ENCODE data around the gene SLC35F3. TPM values are rescaled to one million over a fixed set of nuclear protein-coding genes. Genes with fewer than 3 reads are reported as not detected.
A peak's percentile ranks its signal among the peaks of the same experiment; 100 is the strongest.

The SLC35F3 gene
- 1 to 10 TPM in 1 of 8 experiments, under 1 TPM in 4, not detected in 3; 0.46 to 2.1 (median 0.71) TPM for total RNA-seq

DNA sequence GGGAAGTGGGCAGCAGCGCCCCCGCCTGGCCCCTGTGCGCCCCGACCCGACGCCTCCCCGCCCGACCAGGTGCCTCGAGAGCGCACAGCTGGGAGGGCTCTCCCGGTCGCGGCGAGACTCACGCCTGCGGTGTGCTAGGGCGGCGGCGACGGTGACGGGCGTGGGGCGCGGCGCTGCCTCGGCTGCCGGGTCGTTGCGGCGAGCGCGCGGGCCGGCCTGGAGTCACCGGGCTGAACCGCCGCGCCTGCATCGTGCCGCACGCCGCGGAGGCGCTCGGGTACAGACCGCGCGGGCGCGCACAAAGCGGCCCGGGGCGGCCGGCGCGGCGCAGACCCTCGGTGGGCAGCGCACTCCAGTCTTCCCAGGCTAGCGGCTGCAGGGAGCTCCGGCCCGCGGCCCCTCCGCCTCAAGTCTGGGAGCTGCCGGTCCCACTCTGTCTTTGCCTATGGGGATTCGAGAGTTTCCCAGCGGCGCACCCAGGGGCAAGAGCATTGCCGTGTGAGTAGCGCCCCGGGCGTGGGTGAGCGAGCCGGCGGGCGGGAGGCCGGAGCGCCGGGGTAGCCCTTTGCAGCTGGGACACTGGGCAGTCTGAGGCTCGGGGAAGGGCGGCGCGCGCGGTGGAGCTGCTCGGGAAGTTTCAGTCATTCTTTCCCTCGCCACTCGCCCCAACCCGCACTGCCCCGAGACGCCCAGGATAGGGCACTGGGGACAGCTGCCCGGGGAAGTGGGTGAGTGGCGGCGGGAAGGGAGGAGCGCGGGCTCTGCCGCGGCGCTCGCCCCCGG, at the start of gene SLC35F3:
Gene SLC35F3 (plus strand): TSS at position 44 of the 783 bp plus-strand sequence.
- WGBS, 10 experiments: 0 to 19% (median 0%) methylated on average over 1 to 31 of the region's 101 CpGs; no CpG with 5 or more reads in 5 of the 10 experiments
- peak in 7 of 8 experiments; percentile 91 to 95 (median 93) for ATAC-seq (replicated peaks in 6 of 8)
- no peak within 1 kb of the TSS for H3K27ac ChIP-seq

GRCh38 chr1:233859446-233859845, 45.0 kb upstream of the SLC35F3 start:
- Histone ChIP-seq H3K4me3 (no peak overlapping the region), H3K27ac (no peak overlapping the region), H3K4me1 (replicated peaks in 1 of 2) (no peaks in the 10 kb centered on the region)
- 0 to 92% (median 70%) methylated on average over 1 to 4 of the region's 4 CpGs; no CpG with 5 or more reads in 2 of the 10 experiments for WGBS, 10 experiments
- no peak for ATAC-seq (replicated peaks in 6 of 8)
- in situ Hi-C loops (cut with MboI; ENCODE audit: low pct_unique_long_range_greater_than_20kb in 2 of 9, low sequenced_read_pairs in 9 of 9, unreplicated experiment in 9 of 9): no loop called here

More for the DNA sequence above, at the start of gene SLC35F3:
- in situ Hi-C loops (cut with MboI; ENCODE audit: low pct_unique_long_range_greater_than_20kb in 2 of 9, low sequenced_read_pairs in 9 of 9, unreplicated experiment in 9 of 9): no loop called here
- H3K4me3 ChIP-seq: peak within 1 kb of the TSS; percentile 36 to 51 (median 49)
- H3K4me1 ChIP-seq (replicated peaks in 1 of 2): no peaks in the 10 kb centered on the region

DNA sequence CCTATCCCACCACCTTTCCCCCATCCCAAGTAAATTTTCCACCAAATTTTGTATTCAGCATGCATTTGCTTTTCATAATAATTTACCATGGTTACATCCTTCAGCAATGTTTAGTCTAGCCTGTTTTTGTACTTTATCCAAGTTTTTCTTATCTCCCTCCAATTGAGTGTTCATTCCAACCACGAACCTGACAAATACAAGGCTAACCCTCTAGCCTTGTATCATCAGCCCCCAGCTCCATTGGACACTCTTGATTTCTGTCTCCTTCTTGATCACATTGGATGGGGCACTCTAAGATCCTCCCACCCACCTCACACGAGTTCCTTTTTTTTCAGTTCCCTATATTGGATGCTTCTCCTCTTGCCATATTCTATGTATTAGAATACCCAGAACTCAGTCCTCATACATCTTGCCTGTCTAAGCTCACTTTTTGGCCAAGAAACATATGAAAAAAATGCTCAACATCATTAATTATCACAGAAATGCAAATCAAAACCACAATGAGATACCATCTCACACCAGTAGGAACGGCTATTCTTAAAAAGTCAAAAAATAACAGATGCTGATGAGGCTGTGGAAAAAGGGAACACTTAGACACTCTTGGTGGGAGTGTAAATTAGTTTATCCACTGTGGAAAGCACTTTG, 40.5 kb upstream of the SLC35F3 start:
- no peak overlapping the region for H3K27ac ChIP-seq
- no peaks in the 10 kb centered on the region for H3K4me1 ChIP-seq (replicated peaks in 1 of 2)
- ATAC-seq (replicated peaks in 6 of 8): no peak
- in situ Hi-C loops (cut with MboI; ENCODE audit: low pct_unique_long_range_greater_than_20kb in 2 of 9, low sequenced_read_pairs in 9 of 9, unreplicated experiment in 9 of 9): no loop called here
- H3K4me3 ChIP-seq: no peak overlapping the region
- 7 to 100% (median 57%) methylated on average over 1 to 3 of the region's 3 CpGs for WGBS, 10 experiments

- in situ Hi-C loops (cut with MboI; ENCODE audit: low pct_unique_long_range_greater_than_20kb in 2 of 9, low sequenced_read_pairs in 9 of 9, unreplicated experiment in 9 of 9): no loop called here
- ATAC-seq (replicated peaks in 6 of 8): no peak
- WGBS, 10 experiments: 20 to 100% (median 84%) methylated on average over 1 to 2 of the region's 2 CpGs; no CpG with 5 or more reads in 2 of the 10 experiments
- Histone ChIP-seq H3K27ac (no peak overlapping the region), H3K4me3 (no peak overlapping the region), H3K4me1 (replicated peaks in 1 of 2) (no peaks in the 10 kb centered on the region)
Measured at GRCh38 chr1:233864578-233864977, 39.9 kb upstream of the SLC35F3 start.

- Histone ChIP-seq H3K27ac (no peak overlapping the region), H3K4me3 (no peak overlapping the region), H3K4me1 (replicated peaks in 1 of 2) (no peaks in the 10 kb centered on the region)
- in situ Hi-C loops (cut with MboI; ENCODE audit: low pct_unique_long_range_greater_than_20kb in 2 of 9, low sequenced_read_pairs in 9 of 9, unreplicated experiment in 9 of 9): no loop called here
- no peak for ATAC-seq (replicated peaks in 6 of 8)
- 0 to 100% (median 86%) methylated on average over 1 to 2 of the region's 2 CpGs; no CpG with 5 or more reads in 1 of the 10 experiments for WGBS, 10 experiments
Measured at GRCh38 chr1:233865216-233865615, 39.3 kb upstream of the SLC35F3 start.

- H3K4me3 ChIP-seq: no peak overlapping the region
- in situ Hi-C loops (cut with MboI; ENCODE audit: low pct_unique_long_range_greater_than_20kb in 2 of 9, low sequenced_read_pairs in 9 of 9, unreplicated experiment in 9 of 9): no loop called here
- WGBS, 10 experiments: 17 to 100% (median 86%) methylated on average over 1 of the region's 1 CpG; no CpG with 5 or more reads in 4 of the 10 experiments
- H3K4me1 ChIP-seq (replicated peaks in 1 of 2): no peaks in the 10 kb centered on the region
- ATAC-seq (replicated peaks in 6 of 8): no peak
- H3K27ac ChIP-seq: no peak overlapping the region
Measured at GRCh38 chr1:233865902-233866301, 38.6 kb upstream of the SLC35F3 start.

- WGBS, 10 experiments: 0 to 100% (median 55%) methylated on average over 1 to 2 of the region's 2 CpGs
- Histone ChIP-seq H3K4me3 (no peak overlapping the region), H3K27ac (no peak overlapping the region), H3K4me1 (replicated peaks in 1 of 2) (no peaks in the 10 kb centered on the region)
- in situ Hi-C loops (cut with MboI; ENCODE audit: low pct_unique_long_range_greater_than_20kb in 2 of 9, low sequenced_read_pairs in 9 of 9, unreplicated experiment in 9 of 9): no loop called here
- no peak for ATAC-seq (replicated peaks in 6 of 8)
Measured at GRCh38 chr1:233867028-233867427, 37.4 kb upstream of the SLC35F3 start.

DNA sequence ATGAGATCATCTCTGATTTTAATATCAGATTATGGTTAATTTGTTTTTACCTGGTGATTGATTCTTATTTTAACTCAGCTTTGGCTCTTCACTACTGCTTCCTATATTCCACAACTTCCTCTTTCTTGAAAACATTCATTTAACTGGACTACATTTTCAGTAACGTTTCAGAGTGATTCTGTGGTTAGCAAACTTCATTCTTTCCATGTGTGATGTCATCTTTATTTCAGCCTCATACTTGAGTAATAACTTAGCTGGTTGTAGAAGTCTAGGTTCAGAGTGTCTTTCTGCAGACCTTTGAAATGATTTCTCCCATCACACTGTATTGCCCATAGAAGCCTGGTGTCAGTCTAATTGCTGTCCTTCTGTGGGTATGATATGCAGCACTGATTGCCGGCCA, 36.0 kb upstream of the SLC35F3 start:
- H3K4me3 ChIP-seq: no peak overlapping the region
- H3K4me1 ChIP-seq (replicated peaks in 1 of 2): no peaks in the 10 kb centered on the region
- 0 to 79% (median 29%) methylated on average over 1 to 2 of the region's 2 CpGs; no CpG with 5 or more reads in 1 of the 10 experiments for WGBS, 10 experiments
- no peak overlapping the region for H3K27ac ChIP-seq
- in situ Hi-C loops (cut with MboI; ENCODE audit: low pct_unique_long_range_greater_than_20kb in 2 of 9, low sequenced_read_pairs in 9 of 9, unreplicated experiment in 9 of 9): no loop called here
- no peak for ATAC-seq (replicated peaks in 6 of 8)

- H3K27ac ChIP-seq: no peak overlapping the region
- ATAC-seq (replicated peaks in 6 of 8): no peak
- no peak overlapping the region for H3K4me3 ChIP-seq
- in situ Hi-C loops (cut with MboI; ENCODE audit: low pct_unique_long_range_greater_than_20kb in 2 of 9, low sequenced_read_pairs in 9 of 9, unreplicated experiment in 9 of 9): no loop called here
- no peaks in the 10 kb centered on the region for H3K4me1 ChIP-seq (replicated peaks in 1 of 2)
Measured at GRCh38 chr1:233869680-233870079, 34.8 kb upstream of the SLC35F3 start.

DNA sequence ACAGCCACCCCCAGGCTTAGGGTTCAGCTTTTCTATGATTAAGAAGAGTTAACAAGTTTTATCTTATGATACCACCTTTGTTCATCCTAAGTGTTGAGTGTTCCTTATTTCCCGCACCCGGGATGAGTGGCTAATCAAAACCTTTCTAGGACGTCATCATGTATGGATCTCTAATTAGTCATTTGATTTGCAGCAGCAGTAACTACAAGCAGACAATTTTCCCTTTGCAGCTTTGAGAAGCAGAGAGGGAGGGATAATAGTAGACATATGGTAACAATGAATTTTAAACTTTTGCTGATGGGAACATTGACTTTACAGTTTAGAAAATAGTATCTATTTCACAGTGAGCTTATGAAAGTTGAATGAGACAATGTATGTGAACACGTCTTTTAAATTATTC, 30.8 kb upstream of the SLC35F3 start:
- in situ Hi-C loops (cut with MboI; ENCODE audit: low pct_unique_long_range_greater_than_20kb in 2 of 9, low sequenced_read_pairs in 9 of 9, unreplicated experiment in 9 of 9): no loop called here

GRCh38 chr1:233879841-233880240, 24.6 kb upstream of the SLC35F3 start:
- no peak for ATAC-seq (replicated peaks in 6 of 8)
- Histone ChIP-seq H3K4me1 (replicated peaks in 1 of 2) (no peaks in the 10 kb centered on the region), H3K27ac (no peak overlapping the region), H3K4me3 (no peak overlapping the region)
- 0 to 94% (median 79%) methylated on average over 2 to 3 of the region's 3 CpGs for WGBS, 10 experiments
- in situ Hi-C loops (cut with MboI; ENCODE audit: low pct_unique_long_range_greater_than_20kb in 2 of 9, low sequenced_read_pairs in 9 of 9, unreplicated experiment in 9 of 9): no loop called here

More for the DNA sequence above, 30.8 kb upstream of the SLC35F3 start:
- Histone ChIP-seq H3K4me3 (no peak overlapping the region), H3K27ac (no peak overlapping the region), H3K4me1 (replicated peaks in 1 of 2) (no peaks in the 10 kb centered on the region)
- no peak for ATAC-seq (replicated peaks in 6 of 8)
- WGBS, 10 experiments: 0 to 93% (median 44%) methylated on average over 1 to 4 of the region's 4 CpGs; no CpG with 5 or more reads in 1 of the 10 experiments

DNA sequence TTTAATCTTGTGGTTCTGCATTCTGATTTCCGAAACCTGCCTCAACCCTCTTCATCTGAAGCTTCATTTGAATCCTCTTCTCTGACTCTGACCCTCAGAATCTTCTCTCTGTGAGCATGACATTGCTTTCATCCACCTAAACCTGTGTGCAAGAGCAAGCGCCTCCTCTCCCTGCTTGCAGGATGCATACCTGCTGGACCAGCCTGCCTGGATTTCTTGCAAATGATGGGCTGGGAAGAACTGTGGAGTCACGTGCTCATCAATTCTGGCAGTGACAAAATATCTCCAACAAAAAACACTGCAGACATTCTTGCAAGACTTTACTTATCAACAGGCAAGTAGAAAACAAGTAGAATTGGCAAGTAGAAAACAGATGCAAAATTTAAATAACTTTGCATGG, 20.8 kb upstream of the SLC35F3 start:
- Histone ChIP-seq H3K4me3 (no peak overlapping the region), H3K4me1 (replicated peaks in 1 of 2) (no peaks in the 10 kb centered on the region), H3K27ac (no peak overlapping the region)
- ATAC-seq (replicated peaks in 6 of 8): no peak
- WGBS, 10 experiments: 0 to 83% (median 57%) methylated on average over 2 to 3 of the region's 3 CpGs
- in situ Hi-C loops (cut with MboI; ENCODE audit: low pct_unique_long_range_greater_than_20kb in 2 of 9, low sequenced_read_pairs in 9 of 9, unreplicated experiment in 9 of 9): no loop called here

GRCh38 chr1:233884461-233885151, 19.9 kb upstream of the SLC35F3 start:
- 0 to 89% (median 40%) methylated on average over 1 to 5 of the region's 5 CpGs; no CpG with 5 or more reads in 1 of the 10 experiments for WGBS, 10 experiments
- Histone ChIP-seq H3K4me3 (no peak overlapping the region), H3K27ac (no peak overlapping the region), H3K4me1 (replicated peaks in 1 of 2) (no peaks in the 10 kb centered on the region)
- no peak for ATAC-seq (replicated peaks in 6 of 8)
- in situ Hi-C loops (cut with MboI; ENCODE audit: low pct_unique_long_range_greater_than_20kb in 2 of 9, low sequenced_read_pairs in 9 of 9, unreplicated experiment in 9 of 9): no loop called here

Measured in motor neuron (in vitro differentiated cells).